Stimulated activated CD4-positive, alpha-beta T cell treated with anti-CD3 and anti-CD28 coated beads, Interleukin-15, amount 100 ng/mL, for 48 hours (primary cell): ENCODE results near the gene OXA1L.
"Not testable (repeated sequence)": the region's sequence is repeated elsewhere in the genome, so short reads cannot be mapped to it uniquely, and the experiment has no call there.

Experiments used
- DNase-seq, 2 donors: peaks; one replicate each; pipeline ENCODE4 v3.0.0-alpha.2; 2020; ENCODE audit warnings: low read depth in 2 of 2

Gene OXA1L

GRCh38 chr14:22766457-22767322 is at the start of gene OXA1L:
Gene OXA1L, plus strand, starts transcription at chr14:22766688. Its CDS starts 14 bp downstream, at chr14:22766702.
- DNase-seq: peak; percentile 93 to 95

GRCh38 chr14:22718091-22718490 is 48.4 kb upstream of the OXA1L start:
- DNase-seq: no peak

- DNase-seq: no peak
Measured at GRCh38 chr14:22721213-22721612, 45.3 kb upstream of the OXA1L start.

- DNase-seq: no peak
Measured at GRCh38 chr14:22723815-22724214, 42.7 kb upstream of the OXA1L start.

- DNase-seq: not testable (repeated sequence)
Measured at GRCh38 chr14:22724847-22725246, 41.6 kb upstream of the OXA1L start.

- not testable (repeated sequence) for DNase-seq
Measured at GRCh38 chr14:22725374-22725773, 41.1 kb upstream of the OXA1L start.

GRCh38 chr14:22726012-22726411 is 40.5 kb upstream of the OXA1L start:
- DNase-seq: no peak

- not testable (repeated sequence) for DNase-seq
Measured at GRCh38 chr14:22732062-22732461, 34.4 kb upstream of the OXA1L start.

- DNase-seq: no peak
Measured at GRCh38 chr14:22733829-22734228, 32.7 kb upstream of the OXA1L start.

- no peak for DNase-seq
Measured at GRCh38 chr14:22735096-22735495, 31.4 kb upstream of the OXA1L start.

GRCh38 chr14:22736384-22736783 is 30.1 kb upstream of the OXA1L start:
- not testable (repeated sequence) for DNase-seq

GRCh38 chr14:22737052-22737451 is 29.4 kb upstream of the OXA1L start:
- peak; percentile 28 to 50 for DNase-seq

- no peak for DNase-seq
Measured at GRCh38 chr14:22739423-22739822, 27.1 kb upstream of the OXA1L start.

- DNase-seq: no peak
Measured at GRCh38 chr14:22740020-22740419, 26.5 kb upstream of the OXA1L start.

GRCh38 chr14:22747769-22748168 is 18.7 kb upstream of the OXA1L start:
- DNase-seq: no peak

- DNase-seq: no peak
Measured at GRCh38 chr14:22748206-22748605, 18.3 kb upstream of the OXA1L start.

GRCh38 chr14:22748631-22749068 is 17.8 kb upstream of the OXA1L start:
- DNase-seq: no peak

GRCh38 chr14:22752422-22752821 is 14.1 kb upstream of the OXA1L start:
- no peak for DNase-seq

GRCh38 chr14:22753586-22753985 is 12.9 kb upstream of the OXA1L start:
- no peak for DNase-seq

- DNase-seq: not testable (repeated sequence)
Measured at GRCh38 chr14:22757972-22758650, 8.4 kb upstream of the OXA1L start.

- no peak for DNase-seq
Measured at GRCh38 chr14:22761734-22762133, 4.8 kb upstream of the OXA1L start.

GRCh38 chr14:22764382-22764781 is 2.1 kb upstream of the OXA1L start:
- DNase-seq: no peak

- peak in 1 of 2 donors; percentile 22 for DNase-seq
Measured at GRCh38 chr14:22767323-22767589, 768 bp downstream of the OXA1L start.
